Vagina (tissue), 2 donors: ENCODE measurements around the gene TMBIM6. TPM values are rescaled to one million over a fixed set of nuclear protein-coding genes. Genes with fewer than 3 reads are reported as not detected.

Source experiments
- DNase-seq, 2 donors: peaks; one replicate each; pipeline ENCODE4 v3.0.0-alpha.2; 2017; ENCODE audit errors: extremely low spot score in 2 of 2
- H3K27ac ChIP-seq: fragments of 200-600 bp; sonication (generic); one replicate; pipeline ENCODE4 v1.5.1; 2019
- H3K27me3 ChIP-seq: fragments of 200-600 bp; sonication (generic); one replicate; pipeline ENCODE4 v1.5.1; 2019
- H3K36me3 ChIP-seq, 2 donors: fragments of 200-600 bp; sonication (generic); one replicate each; pipeline ENCODE4 v1.5.1; 2017 to 2019
- H3K4me1 ChIP-seq: fragments of 200-600 bp; sonication (generic); one replicate; pipeline ENCODE4 v1.5.1; 2019
- H3K4me3 ChIP-seq, 2 donors: fragments of 200-600 bp; sonication (generic); 1 replicate in 1 of 2; 2 replicates in 1 of 2; pipeline ENCODE4 v1.5.1; 2016 to 2019
- H3K9me3 ChIP-seq: fragments of 200-600 bp; sonication (generic); one replicate; pipeline ENCODE4 v1.5.1; 2019
- CTCF ChIP-seq, 3 experiments: fragments of 450-650 bp in 2 of 3; fragments of 200-600 bp in 1 of 3; sonication (generic) in 1 of 3; IDR thresholded peaks; one replicate each; pipeline ENCODE4 v1.5.1; 2017 to 2019; ENCODE audit warnings: antibody characterized with exemption in 3 of 3, mild to moderate bottlenecking in 2 of 3, moderate library complexity in 2 of 3
- POLR2A ChIP-seq, 2 donors: fragments of 450-650 bp; IDR thresholded peaks; one replicate each; pipeline ENCODE4 v1.6.1; 2017; ENCODE audit warnings: antibody characterized with exemption in 2 of 2, mild to moderate bottlenecking in 2 of 2, moderate library complexity in 2 of 2
- POLR2AphosphoS5 ChIP-seq, 2 donors: sonication (generic); formaldehyde crosslinking; IDR thresholded peaks; one replicate each; pipeline ENCODE4 v1.9.0; 2017; ENCODE audit warnings: antibody characterized with exemption in 2 of 2, mild to moderate bottlenecking in 2 of 2, low read depth in 1 of 2; ENCODE audit not compliant: insufficient read depth in 1 of 2
- intact Hi-C: fragments of 100-400 bp; cut with DNase I; formaldehyde crosslinking; loops from one replicate; pipeline ENCODE4 v1.15.1; 2023
- total RNA-seq: library from RNA; depleted of rRNA; stranded (reverse); fragments of >200 nt; gene quantifications from one replicate; pipeline ENCODE4 v1.2.3, GENCODE V29; 2016

TMBIM6 gene
- total RNA-seq, 1 donor from 2014 or later, result 240 TPM

GRCh38 chr12:49805409-49805808 lies 64.1 kb downstream of the TMBIM6 start:
- intact Hi-C loops, result no loop called here
- H3K9me3 ChIP-seq, result no peaks in the 10 kb centered on the region
- no peak for DNase-seq
- peaks cover 0 to 48% of the 10 kb centered on the region in 2 donors for H3K36me3 ChIP-seq
- peaks cover 20% of the 10 kb centered on the region for H3K4me1 ChIP-seq
- no peaks in the 10 kb centered on the region for H3K27me3 ChIP-seq
- no peak for TF ChIP-seq POLR2A (IDR thresholded peaks at IDR 0.05)
- no peak for TF ChIP-seq POLR2AphosphoS5 (IDR thresholded peaks at IDR 0.05; ENCODE audit: insufficient read depth in 1 of 2, low read depth in 1 of 2)
- TF ChIP-seq CTCF (IDR thresholded peaks at IDR 0.05), result no peak
- H3K27ac ChIP-seq, result no peak overlapping the region
- H3K4me3 ChIP-seq, result no peak overlapping the region

GRCh38 chr12:49806321-49806813 lies 65.0 kb downstream of the TMBIM6 start:
- Histone ChIP-seq H3K9me3 (no peaks in the 10 kb centered on the region), H3K4me3 (no peak overlapping the region), H3K27ac (no peak overlapping the region), H3K27me3 (no peaks in the 10 kb centered on the region), H3K4me1 (peaks cover 20% of the 10 kb centered on the region), H3K36me3 (peaks cover 0 to 40% of the 10 kb centered on the region in 2 donors)
- intact Hi-C loops, result no loop called here
- TF ChIP-seq POLR2A (IDR thresholded peaks at IDR 0.05), result no peak
- no peak for TF ChIP-seq CTCF (IDR thresholded peaks at IDR 0.05)
- TF ChIP-seq POLR2AphosphoS5 (IDR thresholded peaks at IDR 0.05; ENCODE audit: insufficient read depth in 1 of 2, low read depth in 1 of 2), result no peak
- no peak for DNase-seq

GRCh38 chr12:49806877-49807276 lies 65.5 kb downstream of the TMBIM6 start:
- Histone ChIP-seq H3K4me1 (peaks cover 20% of the 10 kb centered on the region), H3K36me3 (peaks cover 0 to 34% of the 10 kb centered on the region in 2 donors), H3K27me3 (no peaks in the 10 kb centered on the region), H3K27ac (no peak overlapping the region), H3K4me3 (no peak overlapping the region), H3K9me3 (no peaks in the 10 kb centered on the region)
- DNase-seq, result no peak
- TF ChIP-seq POLR2AphosphoS5 (IDR thresholded peaks at IDR 0.05; ENCODE audit: insufficient read depth in 1 of 2, low read depth in 1 of 2) (no peak), POLR2A (IDR thresholded peaks at IDR 0.05) (no peak), CTCF (IDR thresholded peaks at IDR 0.05) (no peak)
- intact Hi-C loops, result no loop called here

- Histone ChIP-seq H3K4me1 (peaks cover 20% of the 10 kb centered on the region), H3K4me3 (no peak overlapping the region), H3K27ac (peak overlapping the region; percentile 67), H3K9me3 (no peaks in the 10 kb centered on the region), H3K36me3 (peaks cover 0 to 24% of the 10 kb centered on the region in 2 donors), H3K27me3 (no peaks in the 10 kb centered on the region)
- no peak for DNase-seq
- TF ChIP-seq CTCF (IDR thresholded peaks at IDR 0.05), result no peak
- TF ChIP-seq POLR2AphosphoS5 (IDR thresholded peaks at IDR 0.05; ENCODE audit: insufficient read depth in 1 of 2, low read depth in 1 of 2), result no peak
- no peak for TF ChIP-seq POLR2A (IDR thresholded peaks at IDR 0.05)
- intact Hi-C loops, result no loop called here
Measured at GRCh38 chr12:49807991-49808580, 66.7 kb downstream of the TMBIM6 start.

- H3K27me3 ChIP-seq, result no peaks in the 10 kb centered on the region
- H3K27ac ChIP-seq, result peak overlapping the region; percentile 67
- H3K4me1 ChIP-seq, result peaks cover 20% of the 10 kb centered on the region
- no peak for TF ChIP-seq POLR2AphosphoS5 (IDR thresholded peaks at IDR 0.05; ENCODE audit: insufficient read depth in 1 of 2, low read depth in 1 of 2)
- no peak for TF ChIP-seq CTCF (IDR thresholded peaks at IDR 0.05)
- no peak for TF ChIP-seq POLR2A (IDR thresholded peaks at IDR 0.05)
- no peaks in the 10 kb centered on the region for H3K9me3 ChIP-seq
- H3K36me3 ChIP-seq, result peaks cover 0 to 19% of the 10 kb centered on the region in 2 donors
- intact Hi-C loops, result no loop called here
- no peak overlapping the region for H3K4me3 ChIP-seq
- DNase-seq, result no peak
Measured at GRCh38 chr12:49808686-49809380, 67.5 kb downstream of the TMBIM6 start.
